GM12801 (cell line): Measurements from ENCODE around the gene SLC12A4.

Experiments
- CTCF ChIP-seq: IDR thresholded peaks from one replicate; pipeline ENCODE4 v1.5.1; 2011; ENCODE audit warnings: control low read depth; ENCODE audit not compliant: insufficient read length; ENCODE audit errors: extremely low read depth

Gene SLC12A4

GRCh38 chr16:67943619-67944504, 24.6 kb downstream of the SLC12A4 start, which contains the start of gene LCAT:
Gene LCAT, minus strand, starts transcription at chr16:67944120. Its CDS starts 19 bp downstream, at chr16:67944101.
- no peak for TF ChIP-seq CTCF

- TF ChIP-seq CTCF, result no peak
Observed at GRCh38 chr16:67943256-67943618, 25.2 kb downstream of the SLC12A4 start.

- no peak for TF ChIP-seq CTCF
Observed at GRCh38 chr16:67942510-67943255, 25.8 kb downstream of the SLC12A4 start.

- no peak for TF ChIP-seq CTCF
Observed at GRCh38 chr16:67942200-67942509, 26.3 kb downstream of the SLC12A4 start.

GRCh38 chr16:67941469-67942199, 26.8 kb downstream of the SLC12A4 start:
- TF ChIP-seq CTCF, result no peak

- no peak for TF ChIP-seq CTCF
Observed at GRCh38 chr16:67940446-67941089, 27.9 kb downstream of the SLC12A4 start.
